CD8-positive, alpha-beta memory T cell (primary cell): ENCODE measurements around the gene PRKAR1B. TPM values are rescaled to one million over a fixed set of nuclear protein-coding genes. Genes with fewer than 3 reads are reported as not detected.

Experiments
- CTCF ChIA-PET: fragments of 350-600 bp; sonication (Branson Sonifier 250); formaldehyde crosslinking; loops from one replicate; lab custom pipeline; 2021; ENCODE audit warnings: antibody characterized with exemption; lab: Charles Lee
- POLR2A ChIA-PET: fragments of 350-600 bp; sonication (Branson Sonifier 250); formaldehyde crosslinking; loops from one replicate; lab custom pipeline; 2021; ENCODE audit warnings: antibody characterized with exemption; lab: Charles Lee
- DNase-seq, 5 donors: peaks; one replicate each; pipeline versions ENCODE4 v3.0.0 to v3.0.0-alpha.2; 2020 to 2022; ENCODE audit warnings: mixed read lengths in 1 of 5
- H3K27ac ChIP-seq: one replicate; pipeline ENCODE4 v1.7.0; 2013; ENCODE audit warnings: low read depth, mild to moderate bottlenecking, low read length, moderate library complexity
- H3K27me3 ChIP-seq: 2 replicates; pipeline ENCODE4 v1.7.0; 2013; ENCODE audit warnings: low read length, mild to moderate bottlenecking; ENCODE audit not compliant: insufficient read depth, poor library complexity, severe bottlenecking
- H3K36me3 ChIP-seq: 2 replicates; pipeline ENCODE4 v1.7.0; 2013; ENCODE audit warnings: mild to moderate bottlenecking, low read length, moderate library complexity; ENCODE audit not compliant: insufficient read depth
- H3K4me1 ChIP-seq: 2 replicates; pipeline ENCODE4 v1.7.0; 2013; ENCODE audit warnings: mild to moderate bottlenecking, low read length, moderate library complexity; ENCODE audit not compliant: insufficient read depth
- H3K4me3 ChIP-seq: 2 replicates; pipeline ENCODE4 v1.7.0; 2013; ENCODE audit warnings: mild to moderate bottlenecking, low read length
- H3K9me3 ChIP-seq: 2 replicates; pipeline ENCODE4 v1.7.0; 2013; ENCODE audit warnings: mild to moderate bottlenecking, low read length
- H3K27ac Mint-ChIP-seq, 8 donors: one replicate each; pipeline ENCODE4 v1.8.0; 2020 to 2021; ENCODE audit warnings: mixed read lengths in 8 of 8, mild to moderate bottlenecking in 6 of 8, inconsistent platforms in 3 of 8, moderate library complexity in 3 of 8
- H3K27me3 Mint-ChIP-seq, 2 donors: one replicate each; pipeline ENCODE4 v1.8.0; 2020 to 2021; ENCODE audit warnings: mixed read lengths in 2 of 2, mild to moderate bottlenecking in 1 of 2, moderate library complexity in 1 of 2
- H3K36me3 Mint-ChIP-seq, 3 donors: one replicate each; pipeline ENCODE4 v1.8.0; 2020 to 2021; ENCODE audit warnings: mixed read lengths in 3 of 3, inconsistent platforms in 1 of 3, mild to moderate bottlenecking in 1 of 3
- H3K4me1 Mint-ChIP-seq, 3 donors: one replicate each; pipeline ENCODE4 v1.8.0; 2020 to 2021; ENCODE audit warnings: mixed read lengths in 3 of 3, inconsistent platforms in 1 of 3, mild to moderate bottlenecking in 1 of 3
- H3K4me3 Mint-ChIP-seq, 7 donors: one replicate each; pipeline ENCODE4 v1.8.0; 2020 to 2021; ENCODE audit warnings: mixed read lengths in 7 of 7, mild to moderate bottlenecking in 6 of 7, moderate library complexity in 4 of 7, inconsistent platforms in 2 of 7
- H3K9me3 Mint-ChIP-seq, 5 donors: one replicate each; pipeline ENCODE4 v1.8.0; 2020 to 2022; ENCODE audit warnings: mixed read lengths in 5 of 5, mild to moderate bottlenecking in 3 of 5, moderate library complexity in 2 of 5, inconsistent platforms in 1 of 5
- polyA plus RNA-seq: library from polyadenylated mRNA; unstranded; fragments of 300-500 nt; fragmentation: Illumina TruSeq; gene quantifications from one replicate; pipeline ENCODE4 v1.2.3, GENCODE V29; 2021
- total RNA-seq, 2 experiments: library from RNA; stranded (reverse); gene quantifications; one replicate each; pipeline ENCODE4 v1.2.3, GENCODE V29; 2021

The PRKAR1B gene
- total and polyA plus RNA-seq, 3 experiments from 2014 or later = 8.1 to 32.4 (median 28.3) TPM

DNA sequence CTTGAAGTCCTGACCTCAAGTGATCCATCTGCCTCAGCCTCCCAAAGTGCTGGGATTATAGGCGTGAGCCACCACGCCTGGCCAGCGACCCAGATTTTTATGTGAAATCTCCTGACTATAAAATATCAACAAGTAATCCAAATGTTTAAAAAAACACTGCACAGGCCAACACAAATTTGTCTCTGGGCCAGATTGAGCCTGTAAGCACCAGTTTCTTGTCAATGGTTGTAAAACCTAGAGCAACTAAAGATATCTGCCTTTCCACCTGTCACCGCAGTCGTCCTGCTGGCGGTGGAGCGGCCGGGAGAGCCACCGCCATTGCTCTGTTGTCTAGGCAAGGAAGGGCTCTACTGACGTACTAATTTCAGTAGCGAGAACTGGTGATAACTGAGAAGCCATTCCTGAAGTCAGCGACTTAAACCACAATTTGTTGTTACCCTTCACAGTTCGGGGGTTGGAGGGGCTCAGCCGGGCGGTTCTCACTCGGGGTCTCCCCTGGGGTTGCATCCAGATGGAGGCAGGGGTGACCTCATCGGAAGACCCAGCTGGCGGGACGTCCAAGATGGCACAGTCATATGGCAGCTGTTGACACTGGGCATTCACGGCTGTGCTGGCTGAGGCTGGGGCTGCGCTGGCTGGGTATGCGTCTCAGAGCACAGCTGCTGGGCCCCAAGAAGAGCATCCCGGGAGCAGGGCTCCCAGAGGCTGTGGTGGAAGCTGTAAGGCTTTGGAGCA, 152.3 kb downstream of the PRKAR1B start:
- CTCF ChIA-PET = no interaction called here
- H3K27ac Mint-ChIP-seq = peak overlapping the region in 1 of 8 donors; percentile 27

GRCh38 chr7:573933-574381, 153.1 kb downstream of the PRKAR1B start:
- H3K9me3 ChIP-seq = no peaks in the 10 kb centered on the region
- no peaks in the 10 kb centered on the region for H3K4me1 ChIP-seq
- Mint-ChIP-seq H3K9me3 (no peaks in the 10 kb centered on the region), H3K4me1 (no peaks in the 10 kb centered on the region), H3K27me3 (no peaks in the 10 kb centered on the region), H3K27ac (peak overlapping the region in 1 of 8 donors; percentile 94), H3K36me3 (peaks cover 0 to 4% (median 4%) of the 10 kb centered on the region in 3 donors), H3K4me3 (no peak overlapping the region)
- H3K27me3 ChIP-seq = no peaks in the 10 kb centered on the region
- H3K4me3 ChIP-seq = no peak overlapping the region
- ChIA-PET CTCF (no interaction called here), POLR2A (no interaction called here)
- H3K36me3 ChIP-seq = no peaks in the 10 kb centered on the region
- no peak overlapping the region for H3K27ac ChIP-seq
- no peak for DNase-seq

More for the DNA sequence above, 152.3 kb downstream of the PRKAR1B start:
- H3K36me3 Mint-ChIP-seq = peaks cover 2 to 4% (median 4%) of the 10 kb centered on the region in 3 donors
- H3K9me3 Mint-ChIP-seq = no peaks in the 10 kb centered on the region
- no peak for DNase-seq
- Histone ChIP-seq H3K36me3 (no peaks in the 10 kb centered on the region), H3K4me1 (no peaks in the 10 kb centered on the region), H3K9me3 (no peaks in the 10 kb centered on the region), H3K27me3 (no peaks in the 10 kb centered on the region), H3K27ac (no peak overlapping the region), H3K4me3 (no peak overlapping the region)
- POLR2A ChIA-PET = no interaction called here
- H3K4me1 Mint-ChIP-seq = no peaks in the 10 kb centered on the region
- no peaks in the 10 kb centered on the region for H3K27me3 Mint-ChIP-seq
- no peak overlapping the region for H3K4me3 Mint-ChIP-seq

- no peak overlapping the region for H3K4me3 Mint-ChIP-seq
- no peak for DNase-seq
- H3K27ac Mint-ChIP-seq = no peak overlapping the region
- Histone ChIP-seq H3K9me3 (no peaks in the 10 kb centered on the region), H3K27me3 (no peaks in the 10 kb centered on the region), H3K4me3 (no peak overlapping the region), H3K27ac (no peak overlapping the region), H3K36me3 (no peaks in the 10 kb centered on the region), H3K4me1 (no peaks in the 10 kb centered on the region)
- POLR2A ChIA-PET = no interaction called here
- H3K4me1 Mint-ChIP-seq = no peaks in the 10 kb centered on the region
- H3K27me3 Mint-ChIP-seq = no peaks in the 10 kb centered on the region
- CTCF ChIA-PET = no interaction called here
- H3K36me3 Mint-ChIP-seq = peaks cover 0 to 4% (median 4%) of the 10 kb centered on the region in 3 donors
- H3K9me3 Mint-ChIP-seq = no peaks in the 10 kb centered on the region
These were observed 153.7 kb downstream of the PRKAR1B start for GRCh38 chr7:573269-573932.

DNA sequence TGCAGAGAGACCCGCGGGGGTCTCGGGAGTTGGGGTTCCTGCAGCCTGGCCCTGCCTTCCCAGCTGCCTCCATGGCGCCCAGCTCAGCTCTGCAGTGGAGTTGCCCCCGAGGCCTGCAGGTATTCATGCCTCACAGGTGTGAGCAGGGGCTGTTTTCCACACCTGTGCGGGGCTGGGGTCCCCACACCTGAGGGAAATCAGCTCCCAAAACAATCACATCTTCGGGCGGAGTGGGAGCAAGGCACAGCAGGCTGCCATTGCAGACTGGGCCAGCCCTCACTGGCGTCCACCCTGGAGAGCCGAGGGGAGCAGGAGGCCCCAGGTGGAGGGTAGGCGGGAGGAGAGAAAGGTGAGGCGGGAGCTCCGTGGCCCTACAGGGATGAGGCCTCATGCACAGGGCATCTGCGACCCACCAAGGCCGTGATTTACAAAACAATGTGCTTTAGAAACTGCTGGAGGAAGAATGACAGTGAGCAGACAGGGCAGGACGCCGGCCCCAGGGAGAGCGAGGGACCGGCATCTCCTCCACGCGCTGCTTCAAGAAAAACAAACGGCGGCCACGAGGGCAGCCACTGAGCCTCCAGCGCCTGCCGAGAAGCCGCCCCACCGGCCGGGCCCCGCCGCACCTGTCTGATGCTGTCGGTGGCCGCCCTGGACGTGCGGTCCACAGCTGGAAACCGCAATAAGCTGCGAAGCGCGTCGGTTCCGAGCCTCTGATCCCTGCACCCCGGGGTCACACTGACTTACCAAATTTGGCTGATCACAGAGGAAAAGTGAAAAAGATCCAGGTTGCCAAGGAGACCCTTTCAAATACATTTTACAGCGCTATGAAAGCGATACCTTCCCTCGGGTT, 154.4 kb downstream of the PRKAR1B start:
- Mint-ChIP-seq H3K27me3 (no peaks in the 10 kb centered on the region), H3K4me1 (no peaks in the 10 kb centered on the region), H3K9me3 (no peaks in the 10 kb centered on the region), H3K36me3 (peaks cover 0 to 4% (median 4%) of the 10 kb centered on the region in 3 donors), H3K27ac (no peak overlapping the region), H3K4me3 (no peak overlapping the region)
- Histone ChIP-seq H3K27ac (no peak overlapping the region), H3K4me1 (no peaks in the 10 kb centered on the region), H3K36me3 (no peaks in the 10 kb centered on the region), H3K9me3 (no peaks in the 10 kb centered on the region), H3K4me3 (no peak overlapping the region), H3K27me3 (no peaks in the 10 kb centered on the region)
- CTCF ChIA-PET = no interaction called here
- POLR2A ChIA-PET = no interaction called here
- DNase-seq = no peak

DNA sequence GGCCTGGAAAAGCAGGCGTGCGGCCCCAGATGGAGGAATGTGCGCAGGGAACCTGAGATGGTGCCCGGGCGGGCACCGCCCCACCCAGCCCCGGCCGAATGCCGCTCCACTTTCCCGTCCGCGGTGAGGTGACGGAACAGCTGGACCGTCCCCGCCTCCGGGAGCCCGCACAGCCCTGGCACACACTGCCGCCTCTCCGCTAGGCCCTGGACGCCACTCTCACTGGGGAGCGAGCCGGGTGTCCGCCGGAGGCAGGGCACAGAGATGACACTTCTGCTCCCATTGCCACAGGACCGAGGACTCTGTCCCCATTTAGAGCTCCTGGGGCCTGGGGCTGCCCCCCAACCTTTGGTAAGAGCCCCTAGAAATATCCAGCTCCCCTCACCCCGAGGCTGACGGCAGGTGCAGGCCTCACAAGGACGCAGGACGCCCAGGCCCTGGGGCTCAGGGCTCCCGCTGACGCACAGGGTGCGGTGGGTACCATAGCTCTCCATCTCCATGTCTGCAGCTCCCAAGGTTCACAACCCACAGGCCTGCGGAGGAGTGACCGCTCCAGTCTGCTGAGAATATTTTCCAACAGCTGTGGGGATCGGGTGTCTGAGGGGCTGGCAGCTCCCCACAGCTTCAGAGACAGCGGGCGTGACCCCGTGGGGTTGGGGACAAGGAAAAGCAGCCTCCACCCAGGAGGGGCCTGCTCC, 155.2 kb downstream of the PRKAR1B start:
- DNase-seq = no peak
- H3K4me3 Mint-ChIP-seq = no peak overlapping the region
- no peak overlapping the region for H3K27ac ChIP-seq
- ChIA-PET CTCF (no interaction called here), POLR2A (no interaction called here)
- H3K9me3 Mint-ChIP-seq = no peaks in the 10 kb centered on the region
- no peaks in the 10 kb centered on the region for H3K36me3 ChIP-seq
- no peaks in the 10 kb centered on the region for H3K4me1 ChIP-seq
- H3K27me3 ChIP-seq = no peaks in the 10 kb centered on the region
- H3K4me3 ChIP-seq = no peak overlapping the region
- H3K36me3 Mint-ChIP-seq = peaks cover 0 to 4% (median 4%) of the 10 kb centered on the region in 3 donors
- no peaks in the 10 kb centered on the region for H3K9me3 ChIP-seq
- H3K27me3 Mint-ChIP-seq = no peaks in the 10 kb centered on the region
- H3K4me1 Mint-ChIP-seq = no peaks in the 10 kb centered on the region
- H3K27ac Mint-ChIP-seq = no peak overlapping the region

- no peaks in the 10 kb centered on the region for H3K36me3 ChIP-seq
- Mint-ChIP-seq H3K9me3 (no peaks in the 10 kb centered on the region), H3K4me3 (no peak overlapping the region), H3K4me1 (no peaks in the 10 kb centered on the region), H3K36me3 (peaks cover 0 to 4% (median 4%) of the 10 kb centered on the region in 3 donors), H3K27ac (peak overlapping the region in 1 of 8 donors; percentile 19), H3K27me3 (no peaks in the 10 kb centered on the region)
- no peaks in the 10 kb centered on the region for H3K27me3 ChIP-seq
- no peak overlapping the region for H3K4me3 ChIP-seq
- ChIA-PET CTCF (no interaction called here), POLR2A (no interaction called here)
- no peak for DNase-seq
- no peak overlapping the region for H3K27ac ChIP-seq
- H3K4me1 ChIP-seq = no peaks in the 10 kb centered on the region
- no peaks in the 10 kb centered on the region for H3K9me3 ChIP-seq
These were observed 155.9 kb downstream of the PRKAR1B start for GRCh38 chr7:571096-571717.

GRCh38 chr7:570801-571070, 156.3 kb downstream of the PRKAR1B start:
- H3K4me1 Mint-ChIP-seq = no peaks in the 10 kb centered on the region
- Histone ChIP-seq H3K27me3 (no peaks in the 10 kb centered on the region), H3K36me3 (no peaks in the 10 kb centered on the region), H3K4me3 (no peak overlapping the region), H3K9me3 (no peaks in the 10 kb centered on the region), H3K27ac (no peak overlapping the region), H3K4me1 (no peaks in the 10 kb centered on the region)
- ChIA-PET CTCF (interaction anchor here (1.6 kb wide), 1 partner anchor 9 kb away, joined by 3 read pairs; no protein-coding TSS in a partner anchor), POLR2A (no interaction called here)
- H3K4me3 Mint-ChIP-seq = no peak overlapping the region
- no peaks in the 10 kb centered on the region for H3K27me3 Mint-ChIP-seq
- peaks cover 0 to 4% (median under 1%) of the 10 kb centered on the region in 3 donors for H3K36me3 Mint-ChIP-seq
- H3K27ac Mint-ChIP-seq = peak overlapping the region in 1 of 8 donors; percentile 19
- DNase-seq = no peak
- H3K9me3 Mint-ChIP-seq = no peaks in the 10 kb centered on the region
